Measurements from ENCODE around the gene TPRG1.

Gene TPRG1

DNA sequence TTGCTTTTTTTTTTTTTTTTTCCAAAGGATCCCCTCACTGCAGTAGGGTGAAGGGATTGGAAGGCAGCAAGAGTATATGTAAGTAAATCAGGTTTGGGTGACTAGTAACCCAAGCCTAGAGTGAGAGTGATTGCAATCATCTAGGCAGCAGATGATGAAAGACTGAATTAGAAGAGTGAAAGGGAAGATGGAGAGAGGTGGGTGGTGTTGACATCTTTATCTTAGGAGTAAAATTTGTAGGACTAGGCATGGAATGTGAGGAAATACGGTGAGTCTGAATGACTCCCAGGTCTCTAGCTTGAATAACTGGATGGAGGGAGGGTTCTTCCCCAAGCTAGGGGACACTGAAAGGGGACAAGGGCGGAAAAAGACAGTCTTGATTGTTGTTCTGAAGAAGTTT is 63.4 kb downstream of the TPRG1 start:
- Histone ChIP-seq H3K9me3 (replicated peaks in 1 of 11) (peaks cover 0 to 11% (median 0%) of the 10 kb centered on the region in 11 experiments; a peak in 9 of 22 replicates), H3K4me3 (no peak overlapping the region), H3K36me3 (no peaks in the 10 kb centered on the region), H3K4me1 (peaks cover 0 to 26% (median 7%) of the 10 kb centered on the region in 10 experiments; a peak in 11 of 20 replicates), H4K20me1 (no peaks in the 10 kb centered on the region), H3K4me2 (peak overlapping the region in 3 of 11 experiments; percentile 40 to 60 (median 57); a peak in 4 of 22 replicates), H3K27ac (no peak overlapping the region), H3K9ac (no peak overlapping the region), H3K27me3 (no peaks in the 10 kb centered on the region)
- no peak for TF ChIP-seq Cebpa-rat (IDR thresholded peaks at IDR 0.05)

DNA sequence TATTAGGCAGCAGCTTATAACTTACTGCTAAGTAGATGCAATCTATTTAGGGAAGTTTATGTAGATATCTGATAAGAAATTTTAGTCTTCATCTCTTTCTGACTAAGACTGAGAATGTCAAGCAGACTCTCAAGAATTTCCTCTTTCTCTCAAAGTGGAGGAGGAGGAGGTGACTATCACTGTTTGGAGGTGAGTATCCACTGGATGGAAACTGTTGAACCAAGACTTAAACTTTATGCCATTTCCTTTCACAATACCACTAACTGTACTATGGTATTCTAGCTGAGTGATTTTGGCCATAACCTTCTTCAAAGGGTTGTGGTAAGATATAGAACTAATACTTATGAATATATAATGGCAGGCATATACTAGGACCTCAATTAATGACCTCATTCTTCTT is 64.6 kb downstream of the TPRG1 start:
- H4K20me1 ChIP-seq, result no peaks in the 10 kb centered on the region
- no peaks in the 10 kb centered on the region for H3K27me3 ChIP-seq
- H3K4me2 ChIP-seq, result peak overlapping the region in 6 of 11 experiments; percentile 7 to 60 (median 42); a peak in 8 of 22 replicates
- H3K9ac ChIP-seq, result no peak overlapping the region
- no peaks in the 10 kb centered on the region for H3K36me3 ChIP-seq
- no peak overlapping the region for H3K27ac ChIP-seq
- no peak overlapping the region for H3K4me3 ChIP-seq
- TF ChIP-seq Cebpa-rat (IDR thresholded peaks at IDR 0.05), result no peak
- H3K9me3 ChIP-seq (replicated peaks in 1 of 11), result peaks cover 0 to 22% (median 4%) of the 10 kb centered on the region in 11 experiments; a peak in 11 of 22 replicates
- peaks cover 0 to 26% (median 7%) of the 10 kb centered on the region in 10 experiments; a peak in 11 of 20 replicates for H3K4me1 ChIP-seq

DNA sequence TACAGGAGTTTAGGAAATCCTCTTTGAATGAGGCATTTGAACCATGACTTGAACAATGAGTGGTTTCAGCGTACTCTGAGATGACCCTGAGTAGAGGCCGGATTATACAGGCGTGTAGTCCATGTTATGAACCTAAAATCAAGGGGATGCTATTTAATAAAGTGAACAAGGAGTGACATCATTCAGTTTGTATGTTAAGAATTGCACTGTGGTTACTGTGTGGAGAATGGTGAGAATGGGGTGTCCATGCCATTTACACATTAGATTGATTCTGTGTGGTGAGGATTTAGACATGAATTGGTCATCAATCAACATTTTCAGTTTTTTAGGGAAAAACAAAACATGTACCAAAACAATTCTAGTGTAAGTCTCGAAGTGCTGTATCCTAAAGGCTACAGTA is 65.8 kb downstream of the TPRG1 start:
- H4K20me1 ChIP-seq, result no peaks in the 10 kb centered on the region

DNA sequence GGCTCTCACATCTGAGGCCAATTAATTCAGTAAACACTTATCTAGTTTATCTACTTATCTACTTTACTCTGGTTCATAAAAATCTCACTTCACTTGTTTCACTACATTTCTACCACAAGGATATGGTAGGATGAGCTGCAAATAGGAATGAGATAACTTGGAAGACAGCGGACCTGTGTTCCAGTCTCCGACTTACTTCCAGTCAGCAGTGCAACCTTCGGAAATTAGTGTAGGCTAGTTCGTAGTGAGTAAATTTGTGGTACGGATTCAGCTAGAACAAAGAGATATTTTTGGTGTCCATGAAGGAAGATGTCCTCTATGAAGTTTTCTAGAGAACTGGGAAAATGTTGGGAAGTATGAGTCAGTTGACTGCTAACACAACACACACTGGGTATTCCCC is 66.3 kb downstream of the TPRG1 start:
- Histone ChIP-seq H3K36me3 (no peaks in the 10 kb centered on the region), H4K20me1 (no peaks in the 10 kb centered on the region), H3K9ac (no peak overlapping the region), H3K4me2 (no peak overlapping the region), H3K4me3 (no peak overlapping the region), H3K9me3 (replicated peaks in 1 of 11) (peaks cover under 1 to 30% (median 10%) of the 10 kb centered on the region in 11 experiments; a peak in 20 of 22 replicates), H3K4me1 (peaks cover 0 to 25% (median 7%) of the 10 kb centered on the region in 10 experiments; a peak in 11 of 20 replicates), H3K27ac (no peak overlapping the region), H3K27me3 (no peaks in the 10 kb centered on the region)
- TF ChIP-seq Cebpa-rat (IDR thresholded peaks at IDR 0.05), result no peak

More for the DNA sequence above, 65.8 kb downstream of the TPRG1 start:
- Histone ChIP-seq H3K27me3 (no peaks in the 10 kb centered on the region), H3K4me3 (no peak overlapping the region), H3K27ac (no peak overlapping the region), H3K9ac (no peak overlapping the region), H3K4me2 (peak overlapping the region in 1 of 11 experiments; percentile 60; a peak in 1 of 22 replicates), H3K4me1 (peaks cover 0 to 26% (median 7%) of the 10 kb centered on the region in 10 experiments; a peak in 11 of 20 replicates), H3K36me3 (no peaks in the 10 kb centered on the region), H3K9me3 (replicated peaks in 1 of 11) (peaks cover 0 to 27% (median 8%) of the 10 kb centered on the region in 11 experiments; a peak in 13 of 22 replicates)
- no peak for TF ChIP-seq Cebpa-rat (IDR thresholded peaks at IDR 0.05)

DNA sequence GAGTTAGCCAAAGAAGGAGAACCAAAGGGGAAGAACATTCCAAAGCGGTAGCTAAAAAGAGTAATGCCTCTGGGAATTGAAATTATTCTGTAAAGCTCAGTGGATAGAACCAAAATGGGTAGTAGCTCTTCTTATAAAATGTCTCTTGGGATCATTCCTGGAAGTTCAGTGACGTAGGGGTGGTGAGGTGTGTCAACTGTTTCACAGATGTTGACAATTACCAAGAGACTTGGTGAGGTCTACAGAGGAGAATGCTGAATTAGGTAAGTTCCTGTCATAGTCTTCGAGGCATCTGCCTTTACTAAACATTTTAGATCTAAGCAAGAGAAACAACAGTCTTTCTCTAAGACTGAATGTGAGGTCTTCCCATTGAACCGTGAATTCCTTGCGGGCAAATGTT is 67.8 kb downstream of the TPRG1 start:
- no peak for TF ChIP-seq Cebpa-rat (IDR thresholded peaks at IDR 0.05)
- Histone ChIP-seq H3K27ac (no peak overlapping the region), H3K9ac (no peak overlapping the region), H3K4me2 (peak overlapping the region in 6 of 11 experiments; percentile 2 to 39 (median 20); a peak in 6 of 22 replicates), H3K27me3 (no peaks in the 10 kb centered on the region), H3K36me3 (no peaks in the 10 kb centered on the region), H3K4me1 (peaks cover 0 to 25% (median 7%) of the 10 kb centered on the region in 10 experiments; a peak in 11 of 20 replicates), H3K9me3 (replicated peaks in 1 of 11) (peaks cover 15 to 45% (median 23%) of the 10 kb centered on the region in 11 experiments; a peak in 21 of 22 replicates), H4K20me1 (no peaks in the 10 kb centered on the region), H3K4me3 (no peak overlapping the region)

DNA sequence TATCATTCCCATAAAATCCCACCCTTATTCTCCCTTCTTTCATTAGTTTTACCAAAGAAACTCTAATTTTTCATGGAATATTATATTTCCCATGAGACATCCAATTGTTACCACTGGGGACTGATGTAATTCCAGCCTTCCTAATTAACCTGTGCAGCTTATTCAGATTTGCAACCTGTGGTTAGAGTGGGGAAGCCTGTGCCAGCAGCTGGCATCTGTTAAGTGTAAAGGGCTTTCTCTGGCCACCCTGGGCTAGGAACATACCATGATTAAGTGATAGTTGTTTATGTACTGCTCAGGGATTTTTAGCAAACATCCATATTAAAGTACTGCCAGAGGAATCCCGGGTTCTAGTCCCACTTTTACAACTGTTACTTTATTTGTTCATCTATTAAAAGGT is 78.2 kb downstream of the TPRG1 start:
- H3K27ac ChIP-seq, result no peak overlapping the region
- H3K27me3 ChIP-seq, result no peaks in the 10 kb centered on the region
- no peak overlapping the region for H3K9ac ChIP-seq
- no peak overlapping the region for H3K4me2 ChIP-seq
- H3K9me3 ChIP-seq (replicated peaks in 1 of 11), result peaks cover 0 to 14% (median 0%) of the 10 kb centered on the region in 11 experiments; a peak in 6 of 22 replicates
- no peak for TF ChIP-seq Cebpa-rat (IDR thresholded peaks at IDR 0.05)
- no peaks in the 10 kb centered on the region for H3K4me1 ChIP-seq
- H4K20me1 ChIP-seq, result no peaks in the 10 kb centered on the region
- no peaks in the 10 kb centered on the region for H3K36me3 ChIP-seq
- H3K4me3 ChIP-seq, result no peak overlapping the region

DNA sequence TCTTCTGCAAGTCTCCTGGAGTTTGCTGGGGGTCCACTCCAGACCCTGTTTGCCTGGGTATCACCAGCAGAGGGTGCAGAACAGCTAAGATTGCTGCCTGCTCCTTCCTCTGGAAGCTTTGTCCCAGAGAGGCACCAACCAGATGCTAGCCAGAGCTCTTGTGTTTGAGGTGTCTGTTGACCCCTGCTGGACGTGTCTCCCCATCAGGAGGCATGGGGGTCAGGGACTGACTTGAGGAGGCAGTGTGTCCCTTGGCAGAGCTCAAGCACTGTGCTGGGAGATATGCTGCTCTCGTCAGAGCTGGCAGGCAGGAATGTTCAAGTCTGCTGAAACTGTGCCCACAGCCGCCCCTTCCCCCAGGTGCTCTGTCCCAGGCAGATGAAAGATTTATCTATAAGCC is 86.5 kb downstream of the TPRG1 start:
- no peak overlapping the region for H3K9ac ChIP-seq
- H3K36me3 ChIP-seq, result no peaks in the 10 kb centered on the region
- H3K4me3 ChIP-seq, result no peak overlapping the region
- no peaks in the 10 kb centered on the region for H4K20me1 ChIP-seq
- H3K27ac ChIP-seq, result no peak overlapping the region
- H3K4me1 ChIP-seq, result no peaks in the 10 kb centered on the region
- H3K4me2 ChIP-seq, result no peak overlapping the region
- TF ChIP-seq Cebpa-rat (IDR thresholded peaks at IDR 0.05), result no peak
- no peaks in the 10 kb centered on the region for H3K27me3 ChIP-seq
- H3K9me3 ChIP-seq (replicated peaks in 1 of 11), result peaks cover 0 to 10% (median 0%) of the 10 kb centered on the region in 11 experiments; a peak in 4 of 22 replicates

DNA sequence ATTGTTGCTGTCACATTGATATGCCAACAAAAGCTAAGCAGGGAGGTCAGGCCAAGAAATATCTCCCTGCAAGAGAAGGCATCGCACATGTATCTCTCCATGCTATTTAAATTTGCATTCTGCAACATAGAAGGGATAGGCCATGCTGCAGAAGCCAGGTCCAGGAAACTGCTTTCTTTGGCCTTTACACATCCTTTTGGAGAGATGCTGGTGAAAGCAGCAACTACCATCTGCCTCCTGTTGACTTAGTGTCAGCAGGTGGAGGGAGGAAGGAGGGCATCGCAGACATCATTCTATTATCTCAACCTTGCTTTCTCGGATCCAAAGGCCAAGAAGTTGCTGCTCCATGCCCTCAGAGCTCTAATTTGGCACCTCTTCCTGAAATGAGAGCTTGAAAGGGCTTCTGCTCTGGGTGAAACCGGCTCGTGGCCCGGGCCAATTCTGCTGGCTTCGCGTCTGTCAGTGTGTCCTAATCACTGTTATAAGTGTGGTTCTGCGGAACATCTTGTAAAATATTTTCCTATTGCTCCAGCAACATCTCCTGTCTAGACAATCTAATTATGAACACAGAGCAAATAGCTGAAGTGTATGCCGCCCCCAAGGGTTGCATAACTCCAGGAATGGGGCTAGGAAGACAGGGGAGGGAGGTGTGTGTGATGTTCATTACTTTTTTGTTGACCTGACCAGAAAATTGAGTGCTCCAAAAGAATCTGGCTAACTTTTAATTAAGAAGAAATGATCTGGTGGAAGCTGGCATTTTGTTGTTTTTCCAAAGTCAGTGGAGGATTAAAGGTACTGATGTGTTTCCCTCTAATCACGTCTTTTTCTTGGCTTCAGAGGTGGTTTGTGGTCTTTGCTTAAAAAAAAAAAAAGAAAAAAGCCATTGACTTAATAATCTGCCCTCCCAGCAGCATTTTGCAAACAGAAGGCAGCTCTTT is 89.1 kb downstream of the TPRG1 start:
- no peaks in the 10 kb centered on the region for H3K4me1 ChIP-seq
- H3K9me3 ChIP-seq (replicated peaks in 1 of 11), result no peaks in the 10 kb centered on the region; a peak in 1 of 22 replicates
- TF ChIP-seq Cebpa-rat (IDR thresholded peaks at IDR 0.05), result no peak
- no peaks in the 10 kb centered on the region for H3K27me3 ChIP-seq
- no peak overlapping the region for H3K27ac ChIP-seq
- no peaks in the 10 kb centered on the region for H4K20me1 ChIP-seq
- no peaks in the 10 kb centered on the region for H3K36me3 ChIP-seq
- no peak overlapping the region for H3K9ac ChIP-seq
- no peak overlapping the region for H3K4me3 ChIP-seq
- H3K4me2 ChIP-seq, result no peak overlapping the region

DNA sequence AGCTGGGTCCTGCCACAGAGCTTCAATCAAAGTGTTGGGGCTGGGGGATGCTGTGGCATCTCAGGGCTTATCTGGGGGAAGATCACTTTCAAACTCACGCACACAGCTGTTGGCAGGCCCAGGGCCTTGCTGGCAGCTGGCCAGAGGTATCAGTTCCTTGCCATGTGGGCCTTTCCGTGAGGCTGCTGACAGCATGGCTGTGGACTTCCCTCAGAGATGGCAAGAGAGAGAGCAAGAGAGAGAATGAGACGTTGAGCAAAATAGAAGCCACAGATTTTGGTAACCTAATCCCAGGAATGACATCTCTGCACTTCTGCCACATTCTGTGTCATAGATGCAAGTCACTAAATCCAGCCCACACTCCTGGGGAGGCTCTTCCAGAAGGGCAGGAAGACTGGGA is 91.0 kb downstream of the TPRG1 start:
- no peaks in the 10 kb centered on the region for H3K36me3 ChIP-seq
- H3K27ac ChIP-seq, result no peak overlapping the region
- no peaks in the 10 kb centered on the region for H3K27me3 ChIP-seq
- no peak for TF ChIP-seq Cebpa-rat (IDR thresholded peaks at IDR 0.05)
- H3K4me1 ChIP-seq, result no peaks in the 10 kb centered on the region
- no peak overlapping the region for H3K9ac ChIP-seq
- H3K4me3 ChIP-seq, result no peak overlapping the region
- H4K20me1 ChIP-seq, result no peaks in the 10 kb centered on the region
- no peaks in the 10 kb centered on the region; a peak in 1 of 22 replicates for H3K9me3 ChIP-seq (replicated peaks in 1 of 11)
- no peak overlapping the region for H3K4me2 ChIP-seq
